Uterine smooth muscle cell (primary cell): ENCODE data around the gene RLN1. TPM values are rescaled to one million over a fixed set of nuclear protein-coding genes. Genes with fewer than 3 reads are reported as not detected.

Experiments
- total RNA-seq: library from RNA; depleted of rRNA; stranded (reverse); fragments of >200 nt; gene quantifications from 2 replicates; pipeline ENCODE4 v1.2.3, GENCODE V29; 2014

RLN1 gene
- 0.22 TPM in 1 of 2 replicates, not detected in the other for total RNA-seq

GRCh38 chr9:5338992-5339981 lies at the start of gene RLN1:
RLN1 (minus strand) TSS chr9:5339876; CDS start chr9:5339746, 130 bp downstream.

GRCh38 chr9:5303840-5304795 lies 35.6 kb downstream of the RLN1 start, which contains the start of gene RLN2:
RLN2 (minus strand) TSS chr9:5304716; CDS start chr9:5304580, 136 bp downstream.

Other genes starting within 250 kb of the RLN1 start
- gene INSL6, start 154.2 kb downstream of the RLN1 start, total RNA-seq: not detected in 2 replicates
- gene INSL4, start 108.5 kb downstream of the RLN1 start, total RNA-seq: not detected in 2 replicates
- 0.25 and 0.33 TPM in 2 replicates for gene RLN2, start 35.2 kb downstream of the RLN1 start, total RNA-seq
- gene PLGRKT, start 98.0 kb upstream of the RLN1 start, total RNA-seq: 23.6 and 34.0 TPM in 2 replicates
- 10.5 and 17.7 TPM in 2 replicates for gene CD274, start 110.7 kb upstream of the RLN1 start, total RNA-seq
- gene PDCD1LG2, start 170.7 kb upstream of the RLN1 start, total RNA-seq: 10.1 and 13.6 TPM in 2 replicates